HTERT RPE-1 (cell line): ENCODE results near the gene NAALADL2.

Experiments used
- in situ Hi-C: fragments of 300-500 bp; cut with MboI; formaldehyde crosslinking; loops from 4 replicates; pipeline ENCODE4 v1.14.3; 2020; ENCODE audit warnings: low sequenced_read_pairs

NAALADL2 gene

GRCh38 chr3:174859114-174859735, at the start of gene NAALADL2:
NAALADL2 (plus strand) TSS chr3:174859334.
- in situ Hi-C loops = no loop called here

DNA sequence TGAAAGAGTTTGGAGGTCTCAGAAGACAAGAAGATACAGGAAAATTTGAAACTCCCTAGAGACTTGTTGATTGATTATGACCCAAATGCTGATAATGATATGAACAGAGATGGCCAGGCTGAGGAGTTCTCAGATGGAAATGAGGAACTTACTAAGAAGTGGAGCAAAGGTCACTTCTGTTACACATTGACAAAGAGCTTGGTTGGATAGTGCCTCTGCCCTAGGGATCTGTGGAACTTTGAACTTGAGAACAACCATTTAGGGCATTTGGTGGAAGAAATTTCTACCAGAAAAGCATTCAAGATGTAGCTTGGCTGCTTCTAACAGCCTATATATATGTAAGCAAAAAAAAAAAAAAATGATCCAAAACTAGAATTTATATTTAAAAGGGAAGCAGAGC, 48.9 kb upstream of the NAALADL2 start:
- in situ Hi-C loops = no loop called here

GRCh38 chr3:174812172-174812862, 46.8 kb upstream of the NAALADL2 start:
- in situ Hi-C loops = no loop called here

GRCh38 chr3:174815750-174816149, 43.4 kb upstream of the NAALADL2 start:
- in situ Hi-C loops = no loop called here

DNA sequence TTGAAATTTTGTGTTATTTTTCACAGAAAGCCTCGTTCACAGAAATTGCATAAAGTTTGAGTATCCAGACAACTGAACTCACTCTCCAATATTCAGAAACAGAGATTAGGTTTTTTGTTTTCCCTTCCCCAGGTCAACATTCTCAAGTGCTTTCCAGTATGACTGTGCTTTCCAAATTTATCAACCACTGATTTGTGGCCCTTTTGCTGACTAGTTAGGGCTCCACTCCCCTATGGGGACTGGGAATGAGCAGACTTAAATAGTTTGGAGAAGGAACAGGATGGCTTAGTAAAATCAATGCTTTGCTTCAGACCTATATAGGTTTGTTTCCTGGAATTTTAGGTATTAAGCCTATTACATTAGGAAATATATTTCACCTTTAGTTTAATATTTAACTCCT, 38.2 kb upstream of the NAALADL2 start:
- in situ Hi-C loops = no loop called here

- in situ Hi-C loops = no loop called here
These were observed 37.7 kb upstream of the NAALADL2 start for GRCh38 chr3:174821477-174821876.

- in situ Hi-C loops = no loop called here
These were observed 36.8 kb upstream of the NAALADL2 start for GRCh38 chr3:174822320-174822719.

GRCh38 chr3:174826069-174826468, 33.1 kb upstream of the NAALADL2 start:
- in situ Hi-C loops = no loop called here

DNA sequence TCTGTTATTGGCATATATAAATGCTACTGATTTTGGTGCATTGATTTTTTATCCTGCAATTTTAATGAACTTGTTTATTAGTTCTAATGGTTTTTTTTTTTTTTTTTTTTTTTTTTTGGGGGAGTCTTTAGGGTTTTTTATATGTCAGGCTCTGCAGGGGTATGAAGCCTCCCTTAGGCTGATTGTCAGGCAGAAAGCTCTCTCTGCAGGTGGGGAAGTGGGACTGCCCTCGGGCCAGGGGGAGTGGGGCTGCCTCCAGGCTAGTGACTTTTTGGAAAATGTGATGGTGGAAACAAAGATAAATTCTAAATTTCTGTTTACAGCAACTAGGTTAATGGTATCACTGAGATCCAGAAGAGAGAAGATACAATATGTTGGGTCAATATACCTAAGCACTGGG, 14.4 kb upstream of the NAALADL2 start:
- in situ Hi-C loops = no loop called here

DNA sequence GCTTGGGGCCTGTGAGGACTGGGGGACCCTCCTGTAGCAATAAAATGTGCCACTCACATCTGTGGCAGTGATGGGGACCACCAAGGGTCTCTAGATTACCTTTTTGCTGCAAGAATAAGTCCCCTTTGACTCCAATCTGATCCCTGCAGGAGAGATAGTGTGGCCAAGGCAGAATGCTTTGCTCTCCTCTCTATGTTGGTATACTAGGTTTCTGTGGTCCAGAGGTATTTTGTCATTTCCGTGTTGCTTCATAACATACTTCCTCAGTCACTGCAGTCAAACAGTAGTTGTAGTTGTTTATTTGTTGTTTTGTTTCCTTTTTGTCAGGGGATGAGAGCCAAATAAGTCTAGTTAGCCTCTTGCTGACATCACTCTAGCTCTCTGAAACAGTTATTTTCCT, 13.1 kb upstream of the NAALADL2 start:
- in situ Hi-C loops = no loop called here

DNA sequence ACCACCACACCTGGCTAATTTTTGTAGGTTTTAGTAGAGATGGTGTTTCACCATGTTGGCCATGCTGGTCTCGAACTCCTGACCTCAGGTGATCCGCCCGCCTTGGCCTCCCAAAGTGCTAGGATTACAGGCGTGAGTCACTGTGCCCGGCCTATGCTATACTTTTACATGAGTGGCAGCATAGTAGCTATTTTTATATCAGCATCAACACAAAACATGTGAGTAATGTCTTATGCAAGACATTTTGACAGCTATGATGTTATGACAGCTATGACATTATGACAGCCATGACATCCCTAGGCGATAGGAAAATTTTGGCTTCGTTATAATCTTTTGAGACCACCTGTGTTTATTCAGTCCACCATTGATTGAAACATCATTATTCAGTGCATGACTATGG, 4.1 kb upstream of the NAALADL2 start:
- in situ Hi-C loops = no loop called here

DNA sequence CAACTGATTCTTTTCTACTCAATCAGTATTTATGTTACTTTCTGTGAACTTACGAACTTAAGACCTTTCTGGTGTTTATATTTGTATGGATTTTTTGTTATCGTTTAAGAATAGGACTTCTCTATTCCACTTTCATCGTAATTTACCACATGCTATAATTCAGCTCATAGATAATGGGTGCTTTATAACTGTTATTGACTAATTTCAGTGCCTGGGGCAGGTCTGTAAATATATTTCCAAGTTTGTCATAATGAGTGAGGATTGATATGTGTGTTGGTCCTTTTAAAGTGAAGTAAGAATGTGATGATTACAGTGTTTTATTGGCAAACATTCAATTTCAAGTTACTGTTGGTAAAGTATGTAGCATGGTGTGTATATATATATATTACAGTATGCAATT, 1.8 kb upstream of the NAALADL2 start:
- in situ Hi-C loops = no loop called here

- in situ Hi-C loops = no loop called here
These were observed 781 bp upstream of the NAALADL2 start for GRCh38 chr3:174858353-174858752.

DNA sequence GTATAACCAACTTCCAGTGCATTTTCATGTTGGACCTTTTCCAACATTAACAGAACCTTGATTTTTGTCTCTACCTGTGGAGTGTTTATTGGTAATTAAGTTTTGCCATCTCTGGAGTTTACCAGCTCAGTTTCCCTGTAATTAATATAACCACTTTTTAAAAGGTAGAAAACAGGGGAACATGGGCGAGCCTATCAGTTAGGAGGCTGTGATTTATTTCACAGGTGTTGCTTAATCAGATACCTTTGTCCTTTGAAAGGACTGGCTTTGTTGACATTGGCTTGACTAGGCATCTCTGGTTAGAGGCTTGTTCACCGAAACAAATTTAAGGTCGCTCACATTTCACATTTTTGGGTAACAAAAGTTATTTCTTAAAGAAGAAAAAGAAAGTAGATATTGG, 622 bp downstream of the NAALADL2 start:
- in situ Hi-C loops = no loop called here

DNA sequence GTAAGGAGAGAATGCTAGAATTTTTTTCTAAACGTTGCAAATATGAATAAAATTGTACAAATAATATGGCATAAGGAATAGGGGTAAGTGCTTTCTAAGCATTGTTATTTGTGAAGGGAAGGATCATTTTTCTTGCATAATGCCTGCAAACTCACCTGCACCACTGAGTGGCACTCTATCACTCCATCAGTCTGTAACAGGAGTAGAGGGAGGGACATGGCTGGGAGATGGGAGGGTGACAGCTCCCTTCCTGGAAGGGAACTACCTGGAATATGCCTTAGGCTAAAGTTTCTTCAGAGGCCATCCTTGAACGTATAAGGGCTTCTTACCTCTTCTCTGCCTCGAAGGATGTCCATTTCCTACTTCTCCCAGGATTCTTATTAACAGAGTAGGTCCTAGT, 3.0 kb downstream of the NAALADL2 start:
- in situ Hi-C loops = no loop called here

GRCh38 chr3:174862666-174863065, 3.5 kb downstream of the NAALADL2 start:
- in situ Hi-C loops = no loop called here

DNA sequence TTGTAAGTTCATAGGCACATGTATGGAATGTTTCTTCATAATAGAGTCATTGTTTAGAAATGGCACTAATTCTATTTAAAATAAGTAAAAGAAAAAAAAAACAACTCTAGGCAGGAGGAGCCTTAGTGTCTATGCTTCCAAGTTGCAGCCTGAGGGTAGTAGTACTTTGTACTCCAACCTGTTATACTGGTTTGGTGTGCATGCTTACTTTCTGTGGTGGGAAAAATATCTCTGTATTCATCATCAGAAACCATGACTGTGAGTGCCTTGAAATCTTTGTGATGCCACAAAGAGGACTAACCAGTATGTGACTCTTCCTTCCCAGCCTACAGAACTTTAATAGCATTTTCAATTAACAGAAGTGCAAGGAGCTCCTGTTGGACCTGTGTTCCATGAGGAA, 4.4 kb downstream of the NAALADL2 start:
- in situ Hi-C loops = no loop called here

DNA sequence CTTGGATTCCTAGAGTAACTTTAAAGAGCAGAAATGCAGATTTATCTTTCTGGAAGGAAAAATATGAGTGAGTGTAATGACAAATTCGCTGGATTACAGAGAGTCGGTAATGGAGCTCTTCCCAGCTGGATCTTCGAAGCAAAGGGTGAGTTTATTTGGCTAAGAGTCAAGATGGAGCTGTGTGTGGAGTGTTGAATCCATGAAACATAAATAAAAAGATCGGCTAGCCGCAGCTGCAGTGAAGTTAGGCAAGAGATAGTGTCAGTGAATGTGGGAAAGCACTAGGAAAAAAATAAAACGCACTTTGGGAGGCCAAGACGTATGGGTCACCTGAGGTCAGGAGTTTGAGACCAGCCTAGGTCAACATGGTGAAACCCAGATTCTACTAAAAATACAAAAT, 10.3 kb downstream of the NAALADL2 start:
- in situ Hi-C loops = no loop called here

DNA sequence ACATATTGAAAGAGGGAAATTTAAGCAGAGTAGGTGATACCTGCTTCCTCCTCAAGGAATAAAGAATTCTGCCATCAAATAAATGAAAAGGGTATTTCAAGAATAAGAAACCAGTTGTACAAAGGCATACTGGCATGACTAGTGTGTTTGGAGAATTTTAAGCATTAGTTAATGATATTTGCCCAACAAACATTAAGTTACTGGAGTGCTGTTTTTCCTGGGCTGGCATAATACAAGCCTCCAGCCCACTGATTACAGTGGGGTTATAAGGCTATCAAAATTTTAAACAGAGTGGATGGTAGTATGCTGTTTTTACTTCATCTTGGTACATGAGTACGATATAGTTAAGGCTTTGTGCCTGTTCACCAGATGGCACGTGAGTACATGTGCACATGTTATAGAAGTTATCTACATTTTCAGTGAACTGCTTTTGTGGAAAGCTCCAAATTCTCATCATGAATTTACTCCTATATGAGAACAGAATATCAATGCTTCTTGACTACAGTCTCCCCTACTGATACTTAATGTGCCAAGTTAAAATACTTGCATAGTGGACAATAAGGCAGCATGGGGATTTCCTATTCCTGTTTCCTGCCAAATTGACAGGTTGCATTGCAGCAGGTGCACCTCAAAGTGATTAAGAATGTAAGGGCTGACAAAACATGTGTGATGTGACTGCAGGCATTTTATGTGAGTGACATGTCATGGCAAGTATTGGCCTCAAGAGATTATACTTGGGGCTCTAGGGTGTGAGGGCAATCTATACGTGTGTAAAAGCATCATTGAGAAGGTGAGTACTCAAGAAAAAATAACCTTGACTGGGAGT, 14.9 kb downstream of the NAALADL2 start:
- in situ Hi-C loops = no loop called here

GRCh38 chr3:174882789-174883188, 23.7 kb downstream of the NAALADL2 start:
- in situ Hi-C loops = no loop called here

- in situ Hi-C loops = no loop called here
These were observed 24.9 kb downstream of the NAALADL2 start for GRCh38 chr3:174883881-174884675.
